Epithelial cell of esophagus (primary cell): ENCODE measurements around the gene TSPAN10.
A peak's percentile ranks its signal among the peaks of the same experiment; 100 is the strongest.

Experiments used
- DNase-seq: peaks from one replicate; pipeline ENCODE4 v3.0.0; 2010; ENCODE audit warnings: low read depth
- H3K4me3 ChIP-seq: 2 replicates; pipeline ENCODE4 v1.5.1; 2011; ENCODE audit warnings: mild to moderate bottlenecking, low read length, control low read depth
- TF ChIP-seq, protein P1 (sequence below): IDR thresholded peaks from 2 replicates; pipeline ENCODE4 v1.5.1; 2011; ENCODE audit warnings: low read depth, mild to moderate bottlenecking, low read length, control low read depth, inconsistent platforms; ENCODE audit not compliant: insufficient read depth; ENCODE audit errors: missing control alignments

The TSPAN10 gene

GRCh38 chr17:81681672-81682071, 44.7 kb downstream of the TSPAN10 start:
- H3K4me3 ChIP-seq: no peak overlapping the region
- TF ChIP-seq, protein P1, sequence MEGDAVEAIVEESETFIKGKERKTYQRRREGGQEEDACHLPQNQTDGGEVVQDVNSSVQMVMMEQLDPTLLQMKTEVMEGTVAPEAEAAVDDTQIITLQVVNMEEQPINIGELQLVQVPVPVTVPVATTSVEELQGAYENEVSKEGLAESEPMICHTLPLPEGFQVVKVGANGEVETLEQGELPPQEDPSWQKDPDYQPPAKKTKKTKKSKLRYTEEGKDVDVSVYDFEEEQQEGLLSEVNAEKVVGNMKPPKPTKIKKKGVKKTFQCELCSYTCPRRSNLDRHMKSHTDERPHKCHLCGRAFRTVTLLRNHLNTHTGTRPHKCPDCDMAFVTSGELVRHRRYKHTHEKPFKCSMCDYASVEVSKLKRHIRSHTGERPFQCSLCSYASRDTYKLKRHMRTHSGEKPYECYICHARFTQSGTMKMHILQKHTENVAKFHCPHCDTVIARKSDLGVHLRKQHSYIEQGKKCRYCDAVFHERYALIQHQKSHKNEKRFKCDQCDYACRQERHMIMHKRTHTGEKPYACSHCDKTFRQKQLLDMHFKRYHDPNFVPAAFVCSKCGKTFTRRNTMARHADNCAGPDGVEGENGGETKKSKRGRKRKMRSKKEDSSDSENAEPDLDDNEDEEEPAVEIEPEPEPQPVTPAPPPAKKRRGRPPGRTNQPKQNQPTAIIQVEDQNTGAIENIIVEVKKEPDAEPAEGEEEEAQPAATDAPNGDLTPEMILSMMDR: no peak
- DNase-seq: no peak

DNA sequence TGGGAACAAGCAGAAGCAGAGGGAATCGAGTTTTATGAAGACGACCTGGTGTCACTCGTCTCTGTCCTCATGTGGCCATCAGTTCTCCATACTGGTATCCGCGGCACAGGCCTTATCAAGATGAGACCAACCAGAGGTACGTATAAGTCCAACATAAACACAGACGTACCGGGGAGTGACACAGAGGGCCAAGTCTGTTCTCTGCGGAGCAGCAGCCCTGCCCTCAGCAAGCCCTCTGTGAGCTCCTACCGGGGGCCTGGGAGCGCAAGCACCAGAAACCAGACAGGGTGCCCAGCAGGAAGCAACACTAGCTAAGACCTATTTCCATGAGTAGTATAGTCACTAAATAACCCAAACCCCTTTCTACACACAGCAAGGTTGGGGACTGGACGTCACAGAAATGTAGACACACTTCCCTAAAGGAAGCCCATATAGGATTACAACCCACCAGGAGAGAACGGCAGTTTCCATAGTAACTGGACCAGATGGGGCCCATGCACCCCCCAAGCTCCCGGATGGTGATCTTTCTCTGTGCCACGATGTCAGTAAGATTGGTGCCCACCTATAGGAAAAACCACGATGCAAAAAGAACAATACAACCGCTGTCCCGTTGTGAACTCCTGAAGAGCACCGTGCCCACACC, 45.7 kb downstream of the TSPAN10 start:
- peak overlapping the region; percentile 77 for H3K4me3 ChIP-seq
- no peak for DNase-seq
- TF ChIP-seq, protein P1: no peak

GRCh38 chr17:81683208-81683583, 46.2 kb downstream of the TSPAN10 start:
- peak overlapping the region; percentile 77 for H3K4me3 ChIP-seq
- DNase-seq: no peak
- TF ChIP-seq, protein P1: no peak

DNA sequence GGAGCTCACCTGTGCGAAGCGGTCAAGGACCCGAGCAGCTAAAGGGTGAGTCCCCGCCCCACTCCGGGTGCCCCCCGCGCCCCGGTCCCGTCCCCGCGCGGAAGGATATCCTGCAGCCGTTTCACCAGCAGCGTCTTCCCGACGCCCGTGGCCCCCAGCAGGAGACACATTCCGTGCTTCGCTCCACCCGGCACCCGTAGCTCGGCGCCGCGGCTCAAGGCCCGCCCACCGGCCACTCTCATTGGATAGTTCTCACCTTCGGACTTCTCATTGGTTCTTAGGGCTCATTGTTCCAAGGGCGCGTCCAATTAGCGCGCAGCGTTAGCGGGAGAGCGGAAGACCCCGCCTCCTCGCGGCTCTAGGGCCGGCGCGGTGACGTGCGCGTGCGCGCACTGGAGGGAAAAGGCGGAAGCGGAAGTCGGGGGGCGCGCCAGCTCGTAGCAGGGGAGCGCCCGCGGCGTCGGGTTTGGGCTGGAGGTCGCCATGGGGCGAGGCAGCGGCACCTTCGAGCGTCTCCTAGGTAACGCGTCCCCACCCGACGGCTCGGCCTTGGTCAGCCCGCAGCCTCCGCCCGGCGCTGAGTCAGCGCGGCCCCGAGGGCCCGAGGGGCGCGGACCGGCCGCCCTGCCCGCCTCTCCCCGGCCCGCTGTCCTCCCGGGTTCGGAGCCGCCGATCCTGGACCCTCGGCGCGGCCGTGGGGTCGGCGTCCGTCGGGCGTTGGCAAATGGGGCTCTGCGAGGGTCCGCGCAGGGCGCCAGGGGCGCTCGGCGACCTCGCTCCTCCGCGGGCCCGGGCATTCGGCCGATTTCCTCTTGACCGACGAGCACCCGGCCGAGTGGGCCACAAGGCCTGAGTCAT, 46.8 kb downstream of the TSPAN10 start, which contains the start of the genes ARL16 and HGS:
TSS of gene ARL16 (minus strand) at position 214 of the 858 bp plus-strand sequence. CDS start at position 170, 44 bp downstream.
TSS of gene HGS (plus strand) at position 428 of the 858 bp plus-strand sequence. CDS start at position 484, 56 bp downstream.
- peak within 1 kb of the TSS; percentile 77 for H3K4me3 ChIP-seq
- TF ChIP-seq, protein P1: no peak
- DNase-seq: peak; percentile 99

- peak overlapping the region; percentile 77 for H3K4me3 ChIP-seq
- TF ChIP-seq, protein P1: no peak
- DNase-seq: peak; percentile 27
Measured at GRCh38 chr17:81684442-81684911, 47.5 kb downstream of the TSPAN10 start.

DNA sequence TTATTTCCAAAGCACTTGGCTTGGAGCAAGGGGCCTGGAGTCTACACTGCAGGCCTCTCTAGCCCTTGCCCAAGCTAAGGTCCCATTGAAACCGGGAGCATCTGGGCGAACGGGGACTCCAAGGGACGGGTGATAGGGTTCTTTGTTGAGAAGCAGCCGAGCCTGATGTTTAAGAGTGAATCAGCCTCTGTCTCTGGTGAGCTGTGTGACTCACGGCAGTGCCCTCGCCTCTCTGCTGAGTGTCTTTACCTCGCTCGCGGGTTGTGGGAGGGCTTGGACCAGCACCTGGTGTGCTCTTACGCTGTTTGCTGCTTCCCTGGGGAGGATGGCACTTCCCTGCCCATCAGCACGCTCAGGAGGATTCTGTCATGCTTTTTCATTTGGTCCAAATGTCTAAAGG, 48.1 kb downstream of the TSPAN10 start:
- peak; percentile 92 for DNase-seq
- H3K4me3 ChIP-seq: peak overlapping the region; percentile 77
- TF ChIP-seq, protein P1: no peak
